GM19238 (cell line): ENCODE results near the gene UST.
"Not testable (repeated sequence)": the region's sequence is repeated elsewhere in the genome, so short reads cannot be mapped to it uniquely, and the experiment has no call there.

Experiments
- DNase-seq: peaks from one replicate; pipeline ENCODE4 v3.0.0; 2011; ENCODE audit warnings: low spot score; ENCODE audit not compliant: insufficient read length

Gene UST

GRCh38 chr6:149079911-149080491, 333.2 kb downstream of the UST start:
- DNase-seq, result no peak

DNA sequence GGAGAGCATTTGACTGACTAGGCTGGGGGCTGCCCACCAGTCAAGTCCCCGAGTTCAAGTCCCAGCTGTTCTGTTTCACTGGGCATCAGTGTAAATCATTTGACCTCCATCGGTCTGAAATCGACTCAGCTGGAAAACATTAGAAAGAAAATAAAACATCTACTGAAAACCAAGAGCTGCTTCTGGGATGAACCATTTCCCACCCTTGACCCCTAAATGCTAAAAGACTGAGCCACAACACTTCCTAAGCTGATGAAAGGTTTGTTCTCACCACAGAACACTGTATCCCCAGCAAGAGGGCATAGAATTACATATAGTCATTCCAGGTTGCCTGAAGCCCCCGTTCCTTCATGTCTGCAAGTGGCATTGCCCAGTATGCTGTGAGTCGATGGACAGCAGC, 333.7 kb downstream of the UST start:
- DNase-seq, result no peak

DNA sequence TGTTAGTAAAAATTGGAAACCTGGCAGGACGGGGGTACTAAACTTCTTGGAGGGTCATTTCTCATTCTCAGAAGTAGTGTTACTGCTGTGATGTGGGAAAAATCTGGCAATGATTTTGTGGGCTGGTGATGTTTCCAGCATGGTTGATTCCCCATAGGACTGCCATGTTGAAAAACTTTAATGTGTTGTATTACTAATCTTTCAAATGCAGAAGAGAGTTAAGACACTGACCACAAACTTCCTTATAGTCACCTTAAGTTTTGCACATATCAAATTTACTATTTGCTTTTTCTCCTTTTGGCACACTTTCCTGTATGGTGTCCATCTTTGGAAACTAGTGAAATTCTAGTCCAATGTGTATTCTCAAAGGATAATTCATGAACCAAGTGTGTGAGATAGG, 334.5 kb downstream of the UST start:
- no peak for DNase-seq

- peak; percentile 45 for DNase-seq
These were observed 335.5 kb downstream of the UST start for GRCh38 chr6:149082320-149082719.

- DNase-seq, result no peak
These were observed 337.2 kb downstream of the UST start for GRCh38 chr6:149084026-149084425.

GRCh38 chr6:149084808-149085556, 338.2 kb downstream of the UST start:
- DNase-seq, result no peak

DNA sequence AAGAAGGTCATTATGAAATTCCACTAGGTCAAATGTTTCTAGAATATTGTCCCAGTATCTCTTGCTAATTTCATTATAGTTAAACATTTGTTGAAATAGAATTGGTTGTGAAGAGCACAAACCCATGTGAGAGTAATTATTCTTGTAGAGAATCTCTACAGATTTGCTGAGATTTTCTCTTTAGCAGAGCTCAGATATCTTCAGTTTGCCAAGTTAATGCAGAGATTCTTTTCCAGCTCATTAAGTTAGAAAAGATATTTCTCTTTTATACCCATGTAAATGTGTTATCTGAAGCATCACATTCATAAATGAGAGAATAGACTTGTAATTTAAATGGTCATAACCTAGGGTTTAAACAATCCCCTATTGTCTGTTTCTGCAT, 338.7 kb downstream of the UST start:
- no peak for DNase-seq

DNA sequence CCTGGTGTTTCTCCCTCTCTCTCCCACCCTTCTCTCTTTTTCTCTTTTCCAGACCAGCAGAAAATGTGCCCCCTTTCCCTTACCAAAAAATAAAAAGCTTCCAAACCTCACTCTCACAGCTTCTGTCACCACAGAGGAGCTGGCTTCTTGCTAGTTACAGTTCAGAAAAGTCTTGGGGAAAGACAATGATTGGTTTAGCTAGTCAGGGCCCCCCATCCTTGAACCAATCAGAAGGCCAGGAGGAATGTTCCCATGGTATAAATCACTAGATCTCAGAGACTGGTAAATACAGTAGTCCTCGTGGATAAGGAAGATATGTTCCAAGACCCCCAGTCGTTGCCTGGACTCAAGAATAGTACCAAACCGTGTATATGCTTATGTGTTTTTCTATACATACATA, 339.5 kb downstream of the UST start:
- no peak for DNase-seq

DNA sequence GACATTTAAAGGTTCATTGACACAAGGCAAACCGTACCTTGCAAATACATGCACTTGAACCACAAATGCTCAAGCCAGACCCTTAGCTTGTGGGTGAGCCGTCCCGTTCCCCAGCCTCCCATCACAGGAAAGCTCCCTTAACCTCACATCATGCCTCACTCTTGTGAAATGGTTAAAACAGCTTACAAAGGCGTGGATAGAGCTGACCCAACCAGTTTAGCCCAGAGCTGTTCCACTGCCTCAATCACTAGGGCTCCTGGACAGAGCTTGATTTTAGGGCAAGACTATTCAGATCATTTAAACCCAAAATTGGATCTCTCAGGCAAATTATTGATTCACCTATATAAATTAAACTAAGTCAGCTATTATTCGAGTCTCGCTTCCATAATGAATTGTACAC, 341.1 kb downstream of the UST start:
- DNase-seq, result no peak

- DNase-seq, result no peak
These were observed 341.5 kb downstream of the UST start for GRCh38 chr6:149088361-149088760.

- no peak for DNase-seq
These were observed 342.7 kb downstream of the UST start for GRCh38 chr6:149089510-149089909.

- DNase-seq, result no peak
These were observed 344.1 kb downstream of the UST start for GRCh38 chr6:149090937-149091336.

DNA sequence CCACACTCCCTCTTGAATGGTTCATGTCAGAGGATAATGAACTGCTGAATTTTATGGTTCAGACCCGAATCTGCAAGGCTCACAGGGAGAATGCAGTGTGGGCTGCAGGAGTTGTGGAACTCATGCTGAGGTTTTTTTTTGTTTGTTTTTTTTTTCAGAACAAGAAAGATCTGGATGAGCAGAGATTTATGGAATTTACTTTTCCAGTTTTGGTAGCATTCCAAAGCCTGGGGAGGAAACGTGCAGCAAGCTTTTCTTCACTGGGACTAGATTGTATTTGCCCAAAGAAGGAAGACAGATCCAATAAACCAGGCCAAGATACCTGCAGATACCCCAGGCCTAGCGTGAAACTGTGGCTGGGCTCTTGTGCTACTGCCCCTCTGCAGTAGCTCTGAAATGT, 346.8 kb downstream of the UST start:
- no peak for DNase-seq

DNA sequence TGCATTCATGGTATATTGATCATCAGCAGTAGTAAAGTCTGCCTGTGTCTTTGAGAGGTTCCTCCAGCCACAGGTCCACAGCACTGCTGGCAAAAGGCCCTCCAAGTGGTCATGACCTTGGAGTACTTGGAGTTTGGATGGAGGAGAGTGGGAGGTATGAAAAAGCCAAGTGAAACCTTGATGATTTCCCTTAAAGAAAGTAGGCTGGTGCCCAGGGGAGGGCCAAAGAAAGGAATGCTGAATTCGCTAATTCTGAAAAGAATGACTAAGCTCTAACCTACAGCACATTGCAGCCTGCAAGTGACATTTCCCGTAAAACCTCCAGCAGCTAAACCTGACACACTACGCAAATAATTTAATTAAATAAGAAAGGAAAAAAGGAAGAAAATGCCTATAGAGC, 347.3 kb downstream of the UST start:
- DNase-seq, result no peak

- DNase-seq, result no peak
These were observed 348.1 kb downstream of the UST start for GRCh38 chr6:149094934-149095351.

DNA sequence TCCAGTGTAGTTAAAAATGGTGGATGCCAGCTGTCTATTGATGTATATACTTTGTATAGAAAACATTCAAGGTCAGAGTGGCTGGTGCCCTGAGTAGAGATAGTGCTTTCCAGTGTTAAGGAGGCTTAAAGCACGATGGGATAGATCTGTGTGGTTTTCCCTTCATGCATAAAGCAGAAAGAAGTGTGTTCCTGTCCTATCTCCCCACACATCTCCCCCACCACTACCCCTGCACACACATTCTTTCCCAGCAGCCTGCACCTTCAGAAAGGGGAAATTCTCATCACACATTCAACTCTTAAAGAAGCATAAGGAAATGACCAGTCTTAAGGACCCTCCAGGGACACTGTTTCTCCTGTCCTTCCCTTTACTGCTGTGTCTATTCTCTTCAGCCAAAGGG, 349.0 kb downstream of the UST start:
- no peak for DNase-seq

GRCh38 chr6:149097794-149098193, 351.0 kb downstream of the UST start:
- DNase-seq, result no peak

GRCh38 chr6:149098700-149099276, 352.0 kb downstream of the UST start:
- no peak for DNase-seq

- no peak for DNase-seq
These were observed 355.5 kb downstream of the UST start for GRCh38 chr6:149102324-149102723.

DNA sequence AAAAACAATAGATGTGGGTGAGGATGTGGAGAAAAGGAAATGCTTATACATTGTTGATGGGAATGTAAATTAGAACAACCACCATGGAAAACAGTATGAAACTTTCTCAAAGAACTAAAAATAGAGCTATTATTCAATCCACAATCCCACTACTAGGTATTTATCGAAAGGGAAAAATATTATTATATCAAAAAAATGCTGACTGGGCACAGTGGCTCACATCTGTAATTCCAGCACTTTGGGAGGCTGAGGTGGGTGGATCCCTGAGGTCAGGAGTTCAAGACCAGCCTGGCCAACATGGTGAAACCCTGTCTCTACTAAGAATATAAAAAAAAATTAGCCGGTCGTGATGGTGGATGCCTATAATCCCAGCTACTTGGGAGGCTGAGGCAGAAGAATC, 357.1 kb downstream of the UST start:
- DNase-seq, result not testable (repeated sequence)

GRCh38 chr6:149107520-149107919, 360.7 kb downstream of the UST start:
- DNase-seq, result no peak

- no peak for DNase-seq
These were observed 361.4 kb downstream of the UST start for GRCh38 chr6:149108038-149108748.
